H9 (cell line): ENCODE results near the gene SLC35B1. TPM values are rescaled to one million over a fixed set of nuclear protein-coding genes. Genes with fewer than 3 reads are reported as not detected.

ENCODE experiments used
- DNase-seq: peaks from one replicate; pipeline ENCODE4 v3.0.0-alpha.2; 2017
- H2AFZ ChIP-seq: one replicate; pipeline ENCODE4 v1.6.1; 2013; ENCODE audit warnings: mild to moderate bottlenecking, low read length, control low read depth, moderate library complexity
- H2AK5ac ChIP-seq: 2 replicates; pipeline ENCODE4 v1.6.1; 2013; ENCODE audit warnings: low read length, control low read depth, mixed read lengths; ENCODE audit not compliant: insufficient read length
- H2BK120ac ChIP-seq: one replicate; pipeline ENCODE4 v1.6.1; 2013; ENCODE audit warnings: low read depth, mild to moderate bottlenecking, low read length, control low read depth, inconsistent platforms; ENCODE audit not compliant: poor library complexity, severe bottlenecking
- H2BK12ac ChIP-seq: 2 replicates; pipeline ENCODE4 v1.6.1; 2013; ENCODE audit warnings: low read length, control low read depth, mixed read lengths, low read depth; ENCODE audit not compliant: insufficient read length
- H2BK15ac ChIP-seq: 2 replicates; pipeline ENCODE4 v1.6.1; 2013; ENCODE audit warnings: low read depth, low read length, control low read depth
- H2BK20ac ChIP-seq: one replicate; pipeline ENCODE4 v1.6.1; 2013; ENCODE audit warnings: low read depth, mild to moderate bottlenecking, low read length, control low read depth, inconsistent platforms; ENCODE audit not compliant: poor library complexity, severe bottlenecking
- H2BK5ac ChIP-seq: 2 replicates; pipeline ENCODE4 v1.6.1; 2013; ENCODE audit warnings: low read length, control low read depth, mixed read lengths; ENCODE audit not compliant: insufficient read length
- H3K14ac ChIP-seq: 2 replicates; pipeline ENCODE4 v1.6.1; 2013; ENCODE audit warnings: low read length, control low read depth; ENCODE audit not compliant: insufficient read depth
- H3K18ac ChIP-seq: 2 replicates; pipeline ENCODE4 v1.6.1; 2013; ENCODE audit warnings: low read depth, mild to moderate bottlenecking, mixed read lengths, low read length, control low read depth; ENCODE audit not compliant: insufficient read length
- H3K23ac ChIP-seq: 2 replicates; pipeline ENCODE4 v1.6.1; 2013; ENCODE audit warnings: low read length, control low read depth, mixed read lengths, low read depth; ENCODE audit not compliant: insufficient read length
- H3K23me2 ChIP-seq: 2 replicates; pipeline ENCODE4 v1.6.1; 2013; ENCODE audit warnings: low read depth, mild to moderate bottlenecking, mixed read lengths, low read length, control low read depth; ENCODE audit not compliant: insufficient read length, poor library complexity, severe bottlenecking
- H3K27ac ChIP-seq: 2 replicates; pipeline ENCODE4 v1.5.1; 2013; ENCODE audit warnings: low read length, control low read depth, mixed read lengths, low read depth; ENCODE audit not compliant: insufficient read length
- H3K27me3 ChIP-seq: 2 replicates; pipeline ENCODE4 v1.6.1; 2013; ENCODE audit warnings: low read length, control low read depth, inconsistent platforms; ENCODE audit not compliant: insufficient read depth
- H3K4ac ChIP-seq: 2 replicates; pipeline ENCODE4 v1.6.1; 2013; ENCODE audit warnings: low read depth, mild to moderate bottlenecking, control low read depth, inconsistent platforms, low read length, moderate library complexity
- H3K4me1 ChIP-seq: 2 replicates; pipeline ENCODE4 v1.6.1; 2013; ENCODE audit warnings: low read length, control low read depth, inconsistent platforms; ENCODE audit not compliant: insufficient read depth
- H3K4me2 ChIP-seq: 2 replicates; pipeline ENCODE4 v1.6.1; 2013; ENCODE audit warnings: low read length, control low read depth, mixed read lengths; ENCODE audit not compliant: insufficient read length, insufficient read depth
- H3K56ac ChIP-seq: 2 replicates; pipeline ENCODE4 v1.6.1; 2013; ENCODE audit warnings: low read depth, mild to moderate bottlenecking, mixed read lengths, low read length, control low read depth; ENCODE audit not compliant: insufficient read length
- H3K79me1 ChIP-seq: 2 replicates; pipeline ENCODE4 v1.6.1; 2013; ENCODE audit warnings: low read depth, mild to moderate bottlenecking, moderate library complexity, low read length, control low read depth, inconsistent platforms; ENCODE audit not compliant: insufficient read depth, poor library complexity, severe bottlenecking
- H3K79me2 ChIP-seq: 2 replicates; pipeline ENCODE4 v1.6.1; 2013; ENCODE audit warnings: low read length, control low read depth, inconsistent platforms; ENCODE audit not compliant: insufficient read depth
- H3K9ac ChIP-seq: 2 replicates; pipeline ENCODE4 v1.6.1; 2013; ENCODE audit warnings: low read length, control low read depth, mixed read lengths; ENCODE audit not compliant: insufficient read length; ENCODE audit errors: extremely low read depth
- H3K9me3 ChIP-seq: one replicate; pipeline ENCODE4 v1.6.1; 2013; ENCODE audit warnings: low read depth, low read length, inconsistent platforms; ENCODE audit not compliant: control insufficient read depth
- H3T11ph ChIP-seq: one replicate; pipeline ENCODE4 v1.6.1; 2013; ENCODE audit warnings: mild to moderate bottlenecking, low read length, control low read depth, inconsistent platforms
- H4K20me1 ChIP-seq: one replicate; pipeline ENCODE4 v1.6.1; 2013; ENCODE audit not compliant: control insufficient read depth, insufficient read length, insufficient read depth
- H4K5ac ChIP-seq: 2 replicates; pipeline ENCODE4 v1.6.1; 2013; ENCODE audit warnings: low read depth, mild to moderate bottlenecking, mixed read lengths, low read length, control low read depth; ENCODE audit not compliant: insufficient read length
- H4K8ac ChIP-seq: replicated peaks from 2 replicates; pipeline ENCODE4 v1.6.1; 2013; ENCODE audit warnings: low read length, control low read depth, mixed read lengths, low read depth; ENCODE audit not compliant: insufficient read length
- H4K91ac ChIP-seq: 2 replicates; pipeline ENCODE4 v1.6.1; 2013; ENCODE audit warnings: low read depth, mild to moderate bottlenecking, moderate library complexity, mixed read lengths, low read length, control low read depth; ENCODE audit not compliant: insufficient read length
- H3K27ac Mint-ChIP-seq, 3 experiments: 2 replicates in 2 of 3; 3 replicates in 1 of 3; pipeline ENCODE4 v1.8.0; 2020 to 2021; ENCODE audit warnings: mixed read lengths in 3 of 3, mild to moderate bottlenecking in 1 of 3, moderate library complexity in 1 of 3
- H3K27me3 Mint-ChIP-seq: 2 replicates; pipeline ENCODE4 v1.8.0; 2021; ENCODE audit warnings: low read depth, mild to moderate bottlenecking, moderate library complexity, mixed read lengths
- H3K36me3 Mint-ChIP-seq, 3 experiments: 2 replicates in 2 of 3; 3 replicates in 1 of 3; pipeline ENCODE4 v1.8.0; 2020 to 2021; ENCODE audit warnings: low read depth in 3 of 3, mixed read lengths in 3 of 3; ENCODE audit not compliant: insufficient read depth in 1 of 3
- H3K4me1 Mint-ChIP-seq, 2 experiments: 2 replicates each; pipeline ENCODE4 v1.8.0; 2020; ENCODE audit warnings: mixed read lengths in 2 of 2
- H3K4me3 Mint-ChIP-seq, 2 experiments: 2 replicates in 1 of 2; 3 replicates in 1 of 2; pipeline ENCODE4 v1.8.0; 2020 to 2021; ENCODE audit warnings: mild to moderate bottlenecking in 2 of 2, mixed read lengths in 2 of 2, moderate library complexity in 1 of 2
- H3K9me3 Mint-ChIP-seq, 2 experiments: 2 replicates in 1 of 2; 3 replicates in 1 of 2; pipeline ENCODE4 v1.8.0; 2020; ENCODE audit warnings: mild to moderate bottlenecking in 2 of 2, mixed read lengths in 2 of 2, moderate library complexity in 1 of 2
- CTCF ChIP-seq: fragments of 200-600 bp; sonication (generic); conservative IDR thresholded peaks from 3 replicates; pipeline ENCODE4 v1.8.0; 2021; ENCODE audit warnings: antibody characterized with exemption, mild to moderate bottlenecking
- WGBS: extraction: QIAGEN DNeasy Blood & Tissue Kit; methylation state at CpG from one replicate; pipeline ENCODE4 v1.1.7; 2013; ENCODE audit warnings: missing lambda C conversion rate, low lambda C conversion rate, mixed read lengths; ENCODE audit not compliant: insufficient read length; ENCODE audit errors: extremely low coverage; 5-methylcytosine and 5-hydroxymethylcytosine counted together
- total RNA-seq: library from RNA; stranded (reverse); gene quantifications from 2 replicates; pipeline ENCODE4 v1.2.1, GENCODE V29; 2021

Gene SLC35B1
- total RNA-seq, 1 experiment from 2014 or later: 58.9 TPM

GRCh38 chr17:49695698-49696232, 12.0 kb downstream of the SLC35B1 start:
- no peak overlapping the region for H2BK20ac ChIP-seq
- no peaks in the 10 kb centered on the region for H3K9me3 ChIP-seq
- no peak overlapping the region for H3K18ac ChIP-seq
- H3K56ac ChIP-seq: no peak overlapping the region
- H3K23ac ChIP-seq: no peak overlapping the region
- H3K27me3 Mint-ChIP-seq: peaks cover 10% of the 10 kb centered on the region
- H3K23me2 ChIP-seq: peaks cover 3% of the 10 kb centered on the region
- no peaks in the 10 kb centered on the region for H4K20me1 ChIP-seq
- no peaks in the 10 kb centered on the region for H3K79me1 ChIP-seq
- H3K4me1 ChIP-seq: no peaks in the 10 kb centered on the region; the same call in 1 of the 2 replicates
- H2BK12ac ChIP-seq: no peak overlapping the region
- no CpG with 5 or more reads among the region's 5 CpGs for WGBS
- no peak overlapping the region for H2BK5ac ChIP-seq
- no peak overlapping the region for H4K8ac ChIP-seq
- H3K9me3 Mint-ChIP-seq: no peaks in the 10 kb centered on the region
- H3K14ac ChIP-seq: no peak overlapping the region
- H3K4me3 Mint-ChIP-seq: no peak overlapping the region
- H3K4me2 ChIP-seq: no peak overlapping the region
- no peak overlapping the region for H3T11ph ChIP-seq
- H4K91ac ChIP-seq: no peak overlapping the region
- H2AFZ ChIP-seq: no peak overlapping the region
- no peaks in the 10 kb centered on the region for H3K79me2 ChIP-seq
- no peak overlapping the region for H4K5ac ChIP-seq
- no peak overlapping the region for H2BK120ac ChIP-seq
- H3K27ac Mint-ChIP-seq: no peak overlapping the region
- H3K36me3 Mint-ChIP-seq: peaks cover 0 to 11% (median 10%) of the 10 kb centered on the region in 3 experiments; a peak in 6 of 7 replicates
- H3K27ac ChIP-seq: no peak overlapping the region
- H2BK15ac ChIP-seq: no peak overlapping the region
- H3K27me3 ChIP-seq: no peaks in the 10 kb centered on the region
- H3K4ac ChIP-seq: no peak overlapping the region
- no peak overlapping the region for H2AK5ac ChIP-seq
- H3K9ac ChIP-seq: no peak overlapping the region
- peaks cover 15 to 16% of the 10 kb centered on the region in 2 experiments for H3K4me1 Mint-ChIP-seq
- no peak for DNase-seq
- no peak for TF ChIP-seq CTCF
